Stimulated activated CD8-positive, alpha-beta memory T cell treated with anti-CD3 and anti-CD28 coated beads, Interleukin-12 subunit alpha, Interleukin-12 subunit beta, amount 100 ng/mL, for 4 hours (primary cell): ENCODE results near the gene IQGAP2.

Source experiments
- DNase-seq: peaks from one replicate; pipeline ENCODE4 v3.0.0-alpha.2; 2020; ENCODE audit warnings: low read depth

The IQGAP2 gene

GRCh38 chr5:76747706-76748105 is 344.6 kb downstream of the IQGAP2 start:
- DNase-seq = no peak

DNA sequence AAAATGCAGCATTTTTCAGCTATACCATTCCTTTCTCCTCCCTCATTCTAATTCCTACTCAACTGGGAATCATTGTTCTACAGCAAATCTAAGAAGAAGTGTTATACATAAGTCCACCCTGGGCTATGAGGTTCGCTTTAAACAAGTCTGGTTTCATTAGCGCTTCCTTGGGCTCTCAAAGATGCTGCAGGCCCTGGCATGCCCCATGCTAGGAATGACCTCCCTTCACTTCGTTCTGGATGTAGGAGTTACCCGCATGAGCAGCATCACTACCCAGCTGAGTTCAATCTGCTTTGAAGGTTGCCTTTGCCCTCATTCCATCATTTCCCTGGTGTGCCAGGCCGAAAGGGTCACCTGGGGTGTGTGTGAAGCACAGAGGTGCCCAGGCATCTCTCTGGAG is 348.2 kb downstream of the IQGAP2 start:
- no peak for DNase-seq

DNA sequence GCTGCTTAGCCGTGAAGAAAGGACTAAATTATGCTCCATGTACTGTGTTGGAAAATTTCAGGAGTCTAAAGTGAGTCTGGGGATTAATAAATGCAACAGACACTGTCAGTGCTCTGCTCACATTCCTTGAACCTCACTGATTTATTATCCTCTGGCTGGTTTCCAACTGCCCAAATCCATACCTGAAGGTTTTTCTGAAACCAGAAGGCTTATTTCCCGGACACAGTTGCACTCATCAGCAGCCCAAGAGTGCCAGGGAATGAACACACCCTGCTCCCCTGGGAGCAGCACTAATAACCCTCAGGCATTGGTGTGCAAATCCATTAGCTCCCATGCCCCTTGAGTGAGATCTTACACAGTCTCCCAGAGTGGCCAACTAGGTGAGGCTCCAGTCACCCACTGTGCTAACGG is 351.6 kb downstream of the IQGAP2 start:
- DNase-seq = no peak

GRCh38 chr5:76755779-76756637 is 352.9 kb downstream of the IQGAP2 start:
- no peak for DNase-seq

DNA sequence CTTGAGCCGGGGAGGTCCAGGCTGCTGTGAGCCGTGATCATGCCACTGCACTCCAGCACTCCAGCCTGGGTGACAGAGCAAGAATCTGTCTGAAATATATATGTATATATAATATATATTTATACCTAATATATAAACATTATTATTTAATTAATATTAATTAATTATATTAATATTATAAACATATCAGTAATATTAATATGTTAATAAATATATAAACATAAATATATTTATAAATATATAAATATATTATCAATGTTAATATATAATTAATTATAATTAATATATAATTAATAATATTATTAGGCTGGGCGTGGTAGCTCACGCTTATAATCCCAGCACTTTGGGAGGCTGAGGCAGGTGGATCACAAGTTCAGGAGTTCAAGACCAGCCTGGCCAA is 354.0 kb downstream of the IQGAP2 start:
- DNase-seq = no peak
